ENCODE results near the gene PTCH1. TPM values are rescaled to one million over a fixed set of nuclear protein-coding genes. Genes with fewer than 3 reads are reported as not detected.

The PTCH1 gene
- total RNA-seq = 8.3 and 13.9 TPM in 2 replicates
- 7.3 and 9.6 TPM in 2 replicates for polyA plus RNA-seq

- Histone ChIP-seq H3K27me3 (peaks cover 41% of the 10 kb centered on the region), H3K4me1 (ENCODE audit: low read depth) (peaks cover 10% of the 10 kb centered on the region), H3K36me3 (no peaks in the 10 kb centered on the region), H3K4me3 (peak within 1 kb of the TSS; percentile 84), H3K9me3 (ENCODE audit: low read depth) (no peaks in the 10 kb centered on the region), H3K27ac (no peak within 1 kb of the TSS)
- no peak for TF ChIP-seq CTCF (IDR thresholded peaks at IDR 0.05; ENCODE audit: low read depth, low read length)
- peak; percentile 72 for DNase-seq (ENCODE audit: low read depth in 1 of 2, low spot score in 1 of 2)
Measured at GRCh38 chr9:95516734-95517558, at the start of gene PTCH1. Gene PTCH1 (minus strand): TSS chr9:95516971.

GRCh38 chr9:95565982-95566381, 49.2 kb upstream of the PTCH1 start:
- Histone ChIP-seq H3K27ac (no peak overlapping the region), H3K4me1 (ENCODE audit: low read depth) (no peaks in the 10 kb centered on the region), H3K9me3 (ENCODE audit: low read depth) (no peaks in the 10 kb centered on the region), H3K27me3 (no peaks in the 10 kb centered on the region), H3K36me3 (no peaks in the 10 kb centered on the region), H3K4me3 (no peak overlapping the region)
- no peak for DNase-seq (ENCODE audit: low read depth in 1 of 2, low spot score in 1 of 2)
- no peak for TF ChIP-seq CTCF (IDR thresholded peaks at IDR 0.05; ENCODE audit: low read depth, low read length)

- Histone ChIP-seq H3K4me1 (ENCODE audit: low read depth) (no peaks in the 10 kb centered on the region), H3K27me3 (no peaks in the 10 kb centered on the region), H3K9me3 (ENCODE audit: low read depth) (no peaks in the 10 kb centered on the region), H3K27ac (no peak overlapping the region), H3K36me3 (no peaks in the 10 kb centered on the region), H3K4me3 (no peak overlapping the region)
- DNase-seq (ENCODE audit: low read depth in 1 of 2, low spot score in 1 of 2) = no peak
- no peak for TF ChIP-seq CTCF (IDR thresholded peaks at IDR 0.05; ENCODE audit: low read depth, low read length)
Measured at GRCh38 chr9:95561913-95562312, 45.1 kb upstream of the PTCH1 start.

GRCh38 chr9:95557142-95557541, 40.4 kb upstream of the PTCH1 start:
- Histone ChIP-seq H3K4me1 (ENCODE audit: low read depth) (no peaks in the 10 kb centered on the region), H3K27me3 (peaks cover 29% of the 10 kb centered on the region)
- TF ChIP-seq CTCF (IDR thresholded peaks at IDR 0.05; ENCODE audit: low read depth, low read length) = no peak

GRCh38 chr9:95556521-95556920, 39.8 kb upstream of the PTCH1 start:
- Histone ChIP-seq H3K27ac (no peak overlapping the region), H3K27me3 (peaks cover 31% of the 10 kb centered on the region), H3K9me3 (ENCODE audit: low read depth) (no peaks in the 10 kb centered on the region), H3K4me1 (ENCODE audit: low read depth) (no peaks in the 10 kb centered on the region), H3K36me3 (no peaks in the 10 kb centered on the region), H3K4me3 (no peak overlapping the region)
- no peak for DNase-seq (ENCODE audit: low read depth in 1 of 2, low spot score in 1 of 2)
- TF ChIP-seq CTCF (IDR thresholded peaks at IDR 0.05; ENCODE audit: low read depth, low read length) = no peak

More at GRCh38 chr9:95557142-95557541, 40.4 kb upstream of the PTCH1 start:
- no peaks in the 10 kb centered on the region for H3K36me3 ChIP-seq
- no peak for DNase-seq (ENCODE audit: low read depth in 1 of 2, low spot score in 1 of 2)
- no peak overlapping the region for H3K4me3 ChIP-seq
- no peak overlapping the region for H3K27ac ChIP-seq
- no peaks in the 10 kb centered on the region for H3K9me3 ChIP-seq (ENCODE audit: low read depth)
